AG04449 (cell line): ENCODE results near the gene ABL2.
"Not testable (repeated sequence)": the region's sequence is repeated elsewhere in the genome, so short reads cannot be mapped to it uniquely, and the experiment has no call there.

Source experiments
- CTCF ChIA-PET: fragments of 350-600 bp; formaldehyde crosslinking; extraction: SDS; loops from one replicate; lab custom pipeline; 2021; ENCODE audit warnings: antibody characterized with exemption; lab: Yijun Ruan, JAX
- POLR2A ChIA-PET: fragments of 400-600, 350-600 bp; formaldehyde crosslinking; extraction: SDS; loops from one replicate; lab custom pipeline; 2020; ENCODE audit warnings: antibody characterized with exemption, inconsistent platforms; lab: Yijun Ruan, JAX
- DNase-seq: peaks from one replicate; pipeline ENCODE4 v3.0.0-alpha.2; 2010; ENCODE audit warnings: low read depth, low spot score
- H3K4me3 ChIP-seq: 2 replicates; pipeline ENCODE4 v1.5.1; 2011; ENCODE audit warnings: low read depth, mild to moderate bottlenecking, control low read depth, low read length
- CTCF ChIP-seq: IDR thresholded peaks from one replicate; pipeline ENCODE4 v1.5.1; 2011; ENCODE audit warnings: mild to moderate bottlenecking, moderate library complexity, low read length, control low read depth, inconsistent platforms; ENCODE audit not compliant: insufficient read depth; ENCODE audit errors: missing control alignments

Gene ABL2

GRCh38 chr1:179228783-179229213, 679 bp downstream of the ABL2 start:
- no peak for DNase-seq
- H3K4me3 ChIP-seq, result peak overlapping the region; percentile 81
- CTCF ChIA-PET, result interaction anchor here (0.9 to 1.0 kb wide), 2 partner anchors 19 to 149 kb away, joined by 3 read pairs; no protein-coding TSS in a partner anchor
- no peak for TF ChIP-seq CTCF
- POLR2A ChIA-PET, result no interaction called here

GRCh38 chr1:179226738-179227137, 2.7 kb downstream of the ABL2 start:
- no peak for TF ChIP-seq CTCF
- ChIA-PET POLR2A (no interaction called here), CTCF (interaction anchor here (1.1 kb wide), 1 partner anchor 19 kb away, joined by 4 read pairs; no protein-coding TSS in a partner anchor)
- no peak overlapping the region for H3K4me3 ChIP-seq
- no peak for DNase-seq

GRCh38 chr1:179224466-179224865, 5.0 kb downstream of the ABL2 start:
- DNase-seq, H3K4me3 ChIP-seq: not testable (repeated sequence)
- ChIA-PET CTCF (interaction anchor here (0.7 to 1.4 kb wide), 4 partner anchors 29 to 146 kb away, joined by 3 read pairs; no protein-coding TSS in a partner anchor), POLR2A (interaction anchor here (0.6 kb wide), 1 partner anchor 13 kb away, joined by 3 read pairs; no protein-coding TSS in a partner anchor)

GRCh38 chr1:179221121-179221520, 8.4 kb downstream of the ABL2 start:
- POLR2A ChIA-PET, CTCF ChIA-PET, DNase-seq, H3K4me3 ChIP-seq: not testable (repeated sequence)

GRCh38 chr1:179217943-179218507, 11.5 kb downstream of the ABL2 start:
- CTCF ChIA-PET, result no interaction called here
- H3K4me3 ChIP-seq, result no peak overlapping the region
- TF ChIP-seq CTCF, result no peak
- POLR2A ChIA-PET, result interaction anchor here (0.9 kb wide), 1 partner anchor 11 kb away, joined by 3 read pairs; no protein-coding TSS in a partner anchor
- DNase-seq, result no peak

- CTCF ChIA-PET, result interaction anchor here (0.8 kb wide), 1 partner anchor 135 kb away, joined by 3 read pairs; no protein-coding TSS in a partner anchor
Measured at GRCh38 chr1:179213317-179213716, 16.2 kb downstream of the ABL2 start.

DNA sequence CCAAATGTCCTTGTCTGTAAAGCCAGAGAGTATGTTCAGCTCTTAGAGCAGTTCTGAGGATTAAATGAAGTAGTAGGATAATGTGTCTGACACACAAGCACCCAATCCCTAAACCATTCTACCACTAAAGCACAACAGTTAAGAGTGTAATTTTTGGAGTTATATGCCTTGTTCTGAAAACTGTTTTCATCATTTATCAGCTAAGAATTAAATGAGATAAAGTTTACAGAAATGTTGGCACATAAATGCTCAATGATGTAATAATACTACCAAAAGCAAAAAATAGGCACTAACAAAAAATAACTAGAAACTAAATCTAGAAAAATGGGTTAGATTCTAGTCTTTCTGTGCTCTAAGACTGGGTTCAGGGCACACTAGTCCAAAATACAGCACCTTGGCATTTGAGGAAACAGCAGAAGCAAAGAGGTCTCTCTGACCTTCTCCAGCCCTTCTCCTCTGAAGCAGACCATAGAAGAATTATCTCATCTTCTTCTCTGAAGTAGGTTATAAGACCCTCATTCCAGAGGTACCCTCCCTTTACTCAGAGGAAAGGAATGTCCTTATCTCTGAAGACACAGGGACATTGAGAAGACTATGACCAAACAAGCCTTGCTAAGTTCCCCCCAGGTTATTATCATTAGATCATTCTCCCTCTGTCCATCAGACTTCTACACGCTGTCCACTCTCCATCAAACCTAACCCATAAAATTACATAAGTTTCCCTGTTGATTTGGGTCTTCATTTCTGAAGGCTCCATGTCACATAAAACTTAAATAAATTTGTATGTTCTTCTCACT, 20.6 kb downstream of the ABL2 start:
- ChIA-PET CTCF (interaction anchor here (0.8 to 1.4 kb wide), 4 partner anchors 8 to 88 kb away, joined by 3 to 4 read pairs (median 4); no protein-coding TSS in a partner anchor), POLR2A (no interaction called here)
- no peak overlapping the region for H3K4me3 ChIP-seq
- TF ChIP-seq CTCF, result no peak
- no peak for DNase-seq

More at GRCh38 chr1:179213317-179213716, 16.2 kb downstream of the ABL2 start:
- H3K4me3 ChIP-seq, POLR2A ChIA-PET, DNase-seq: not testable (repeated sequence)
